ENCODE data around the gene RXRG. TPM values are rescaled to one million over a fixed set of nuclear protein-coding genes. Genes with fewer than 3 reads are reported as not detected.

RXRG gene
- total RNA-seq, 6 experiments from 2014 or later, result 0.26 to 0.32 TPM; not detected in 4

- Histone ChIP-seq H3K9me3 (no peaks in the 10 kb centered on the region), H3K4me3 (no peak overlapping the region), H3K27ac (no peak overlapping the region), H3K27me3 (no peaks in the 10 kb centered on the region), H3K4me1 (no peaks in the 10 kb centered on the region), H3K36me3 (no peaks in the 10 kb centered on the region)
- TF ChIP-seq CTCF (IDR thresholded peaks at IDR 0.05) (no peak), POLR2A (IDR thresholded peaks at IDR 0.05) (no peak)
- peak in 2 of 4 donors; percentile 18 to 20 for ATAC-seq
- 35% methylated on average over 7 of the region's 8 CpGs for WGBS (ENCODE audit: insufficient coverage, low coverage, low lambda C conversion rate, missing lambda C conversion rate)
- intact Hi-C loops (cut with DNase I), result no loop called here
- no peak for DNase-seq
Measured at GRCh38 chr1:165443539-165444311, 1.2 kb downstream of the RXRG start.

- Histone ChIP-seq H3K4me1 (no peaks in the 10 kb centered on the region), H3K27me3 (no peaks in the 10 kb centered on the region), H3K9me3 (no peaks in the 10 kb centered on the region), H3K36me3 (no peaks in the 10 kb centered on the region), H3K27ac (no peak overlapping the region), H3K4me3 (no peak overlapping the region)
- intact Hi-C loops (cut with DNase I), result no loop called here
- ATAC-seq, result no peak
- TF ChIP-seq CTCF (IDR thresholded peaks at IDR 0.05) (no peak), POLR2A (IDR thresholded peaks at IDR 0.05) (no peak)
- DNase-seq, result no peak
Measured at GRCh38 chr1:165442653-165443052, 2.3 kb downstream of the RXRG start.

- no peak for TF ChIP-seq CTCF (IDR thresholded peaks at IDR 0.05)
- no peak for TF ChIP-seq POLR2A (IDR thresholded peaks at IDR 0.05)
- intact Hi-C loops (cut with DNase I), result no loop called here
- ATAC-seq (peak; percentile 44 to 81 (median 49)), DNase-seq (no peak)
- Histone ChIP-seq H3K9me3 (no peaks in the 10 kb centered on the region), H3K36me3 (no peaks in the 10 kb centered on the region), H3K4me1 (no peaks in the 10 kb centered on the region), H3K4me3 (no peak overlapping the region), H3K27ac (no peak overlapping the region), H3K27me3 (no peaks in the 10 kb centered on the region)
- 17% methylated on average over 3 of the region's 3 CpGs for WGBS (ENCODE audit: insufficient coverage, low coverage, low lambda C conversion rate, missing lambda C conversion rate)
Measured at GRCh38 chr1:165442053-165442452, 2.9 kb downstream of the RXRG start.

GRCh38 chr1:165441166-165441880 is 3.6 kb downstream of the RXRG start:
- TF ChIP-seq CTCF (IDR thresholded peaks at IDR 0.05) (no peak), POLR2A (IDR thresholded peaks at IDR 0.05) (no peak)
- DNase-seq (no peak), ATAC-seq (no peak)
- no peaks in the 10 kb centered on the region for H3K4me1 ChIP-seq
- intact Hi-C loops (cut with DNase I), result no loop called here
- no peaks in the 10 kb centered on the region for H3K36me3 ChIP-seq
- no peaks in the 10 kb centered on the region for H3K9me3 ChIP-seq
- no peak overlapping the region for H3K4me3 ChIP-seq
- 85% methylated on average over 2 of the region's 5 CpGs for WGBS (ENCODE audit: insufficient coverage, low coverage, low lambda C conversion rate, missing lambda C conversion rate)
- no peaks in the 10 kb centered on the region for H3K27me3 ChIP-seq
- H3K27ac ChIP-seq, result no peak overlapping the region

Data from right lobe of liver (tissue), 6 donors.